ENCODE results near the gene SACM1L.
A peak's percentile ranks its signal among the peaks of the same experiment; 100 is the strongest.

Gene SACM1L

DNA sequence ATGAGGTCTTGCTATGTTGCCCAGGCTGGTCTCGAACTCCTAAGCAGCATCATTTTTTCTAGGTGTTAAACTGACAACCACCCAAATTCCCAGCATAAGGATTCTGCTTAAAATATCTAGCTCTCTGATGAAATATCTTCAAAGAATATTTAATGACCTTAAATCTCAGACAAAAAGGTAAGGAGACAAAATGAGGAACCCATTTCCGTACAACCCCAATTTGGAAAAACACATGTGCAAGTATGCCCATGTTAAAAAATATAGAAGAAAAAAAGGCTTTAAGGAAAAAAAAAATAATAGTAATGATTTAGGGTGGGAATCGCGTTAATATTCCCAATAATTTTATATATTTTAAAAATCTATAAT, 1.4 kb upstream of the SACM1L start:
- H3K36me3 ChIP-seq (ENCODE audit: control insufficient read depth, insufficient read depth, low read length), result no peaks in the 10 kb centered on the region
- no peak overlapping the region for H3K9ac ChIP-seq
- no peaks in the 10 kb centered on the region for H3K27me3 ChIP-seq (ENCODE audit: control insufficient read depth, insufficient read depth, low read length)
- H3K9me3 ChIP-seq (ENCODE audit: control insufficient read depth, low read length), result no peaks in the 10 kb centered on the region
- H3K27ac ChIP-seq, result no peak overlapping the region
- H3K79me2 ChIP-seq, result peaks cover 22% of the 10 kb centered on the region
- H3K4me1 ChIP-seq, result peaks cover 5% of the 10 kb centered on the region
- TF ChIP-seq, protein P1, sequence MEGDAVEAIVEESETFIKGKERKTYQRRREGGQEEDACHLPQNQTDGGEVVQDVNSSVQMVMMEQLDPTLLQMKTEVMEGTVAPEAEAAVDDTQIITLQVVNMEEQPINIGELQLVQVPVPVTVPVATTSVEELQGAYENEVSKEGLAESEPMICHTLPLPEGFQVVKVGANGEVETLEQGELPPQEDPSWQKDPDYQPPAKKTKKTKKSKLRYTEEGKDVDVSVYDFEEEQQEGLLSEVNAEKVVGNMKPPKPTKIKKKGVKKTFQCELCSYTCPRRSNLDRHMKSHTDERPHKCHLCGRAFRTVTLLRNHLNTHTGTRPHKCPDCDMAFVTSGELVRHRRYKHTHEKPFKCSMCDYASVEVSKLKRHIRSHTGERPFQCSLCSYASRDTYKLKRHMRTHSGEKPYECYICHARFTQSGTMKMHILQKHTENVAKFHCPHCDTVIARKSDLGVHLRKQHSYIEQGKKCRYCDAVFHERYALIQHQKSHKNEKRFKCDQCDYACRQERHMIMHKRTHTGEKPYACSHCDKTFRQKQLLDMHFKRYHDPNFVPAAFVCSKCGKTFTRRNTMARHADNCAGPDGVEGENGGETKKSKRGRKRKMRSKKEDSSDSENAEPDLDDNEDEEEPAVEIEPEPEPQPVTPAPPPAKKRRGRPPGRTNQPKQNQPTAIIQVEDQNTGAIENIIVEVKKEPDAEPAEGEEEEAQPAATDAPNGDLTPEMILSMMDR (IDR thresholded peaks at IDR 0.05), result no peak
- no peak overlapping the region for H2AFZ ChIP-seq
- H3K4me2 ChIP-seq (ENCODE audit: low read length), result no peak overlapping the region
- H3K4me3 ChIP-seq (ENCODE audit: low read depth, low read length), result no peak overlapping the region

DNA sequence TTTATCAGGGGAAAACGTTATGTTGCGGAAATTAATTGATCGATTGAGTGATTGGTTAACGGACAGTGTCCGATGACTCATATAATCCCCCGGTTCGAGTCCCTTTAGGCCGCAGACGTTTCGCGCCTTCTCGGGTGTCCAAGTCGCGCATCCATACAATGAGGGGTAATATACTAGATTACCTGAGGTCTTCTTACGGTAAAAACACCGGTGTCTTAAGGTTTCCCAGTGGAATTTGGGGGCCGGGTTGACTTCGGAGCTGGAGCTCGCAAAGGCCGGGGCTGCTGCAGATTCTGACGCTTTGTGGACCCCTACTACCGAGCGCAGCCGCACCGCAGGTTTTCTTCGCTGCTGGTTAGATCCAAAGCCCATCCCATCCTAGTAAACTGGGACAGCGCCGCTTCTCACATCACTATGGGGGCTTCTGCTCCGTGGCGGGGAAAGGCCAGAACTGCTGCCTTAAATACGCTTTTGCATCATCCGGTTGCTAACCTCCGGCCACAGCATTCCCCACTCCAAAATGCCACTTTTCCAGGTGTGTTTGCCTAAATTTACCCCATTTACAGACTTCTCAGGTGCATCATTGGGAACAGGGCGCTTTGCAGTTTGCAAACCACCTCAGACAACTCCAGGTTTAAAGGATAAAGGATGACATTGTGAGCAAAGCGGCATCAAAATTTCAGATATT, 858 bp upstream of the SACM1L start:
- Histone ChIP-seq H3K79me2 (peaks cover 27% of the 10 kb centered on the region), H3K4me1 (peaks cover 5% of the 10 kb centered on the region), H3K36me3 (ENCODE audit: control insufficient read depth, insufficient read depth, low read length) (no peaks in the 10 kb centered on the region), H3K4me3 (ENCODE audit: low read depth, low read length) (peak overlapping the region; percentile 74), H3K9me3 (ENCODE audit: control insufficient read depth, low read length) (no peaks in the 10 kb centered on the region), H3K4me2 (ENCODE audit: low read length) (peak overlapping the region; percentile 68), H3K27me3 (ENCODE audit: control insufficient read depth, insufficient read depth, low read length) (no peaks in the 10 kb centered on the region), H3K9ac (no peak overlapping the region), H3K27ac (peak overlapping the region; percentile 91), H2AFZ (peak overlapping the region; percentile 89)
- TF ChIP-seq, protein P1 (IDR thresholded peaks at IDR 0.05), result no peak

DNA sequence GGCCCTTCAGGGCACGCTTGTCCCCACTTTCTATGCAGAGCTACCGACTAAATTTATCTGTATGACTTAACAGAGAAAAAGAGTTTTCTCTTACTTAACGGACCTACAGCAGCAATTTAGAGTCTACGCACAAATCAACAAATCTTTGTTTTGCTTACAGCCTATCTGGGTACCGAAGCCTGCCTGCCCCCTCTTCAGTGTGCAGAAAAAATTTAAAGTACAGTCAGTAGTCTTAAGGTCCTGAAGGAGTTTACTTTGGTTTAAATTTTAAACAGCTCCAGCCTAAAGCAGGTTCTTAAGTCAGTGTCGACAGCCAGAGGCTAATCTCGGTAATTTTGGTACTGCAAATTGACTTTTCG, 570 bp downstream of the SACM1L start:
- Histone ChIP-seq H3K27ac (peak overlapping the region; percentile 91), H3K4me1 (peaks cover 14% of the 10 kb centered on the region), H3K9me3 (ENCODE audit: control insufficient read depth, low read length) (no peaks in the 10 kb centered on the region), H3K4me2 (ENCODE audit: low read length) (peak overlapping the region; percentile 66), H3K4me3 (ENCODE audit: low read depth, low read length) (peak overlapping the region; percentile 74), H3K79me2 (peaks cover 42% of the 10 kb centered on the region), H3K27me3 (ENCODE audit: control insufficient read depth, insufficient read depth, low read length) (no peaks in the 10 kb centered on the region), H2AFZ (peak overlapping the region; percentile 89), H3K9ac (peak overlapping the region; percentile 87), H3K36me3 (ENCODE audit: control insufficient read depth, insufficient read depth, low read length) (no peaks in the 10 kb centered on the region)
- TF ChIP-seq, protein P1 (IDR thresholded peaks at IDR 0.05), result no peak

DNA sequence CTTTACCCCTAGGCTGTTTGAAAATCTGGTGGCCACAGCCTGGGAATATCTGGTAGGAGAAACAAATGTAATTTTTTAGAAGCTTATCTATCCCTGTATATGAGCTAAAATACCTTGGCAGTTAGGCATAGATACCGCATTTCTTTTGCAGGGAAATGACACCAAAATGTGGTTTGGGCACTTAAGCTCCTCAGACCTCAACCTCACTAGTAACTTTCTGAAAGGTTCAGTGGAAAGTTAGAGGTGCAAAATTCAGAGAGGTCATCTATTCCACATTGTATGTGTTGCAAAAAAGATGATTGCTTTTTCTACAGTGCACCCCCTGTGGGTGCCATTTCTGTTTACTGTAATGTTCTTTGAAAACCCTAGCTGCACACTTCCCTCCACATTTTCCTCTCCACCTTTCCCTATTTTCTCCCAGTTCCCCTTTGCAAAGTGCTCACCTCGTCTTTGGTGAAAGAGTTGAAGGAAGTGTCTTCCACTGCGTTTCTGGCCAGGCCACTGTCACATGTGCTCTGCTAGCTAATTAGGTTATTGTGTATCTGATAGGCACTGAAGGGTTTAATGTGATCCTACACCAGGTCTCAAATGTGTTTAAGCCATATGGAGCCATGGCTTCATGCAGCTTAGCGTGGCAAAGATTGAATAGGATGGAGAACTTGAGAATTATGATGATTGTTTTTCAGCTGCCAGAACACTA, 1.3 kb downstream of the SACM1L start:
- Histone ChIP-seq H3K27me3 (ENCODE audit: control insufficient read depth, insufficient read depth, low read length) (no peaks in the 10 kb centered on the region), H3K4me1 (peaks cover 14% of the 10 kb centered on the region), H3K9me3 (ENCODE audit: control insufficient read depth, low read length) (no peaks in the 10 kb centered on the region), H3K9ac (no peak overlapping the region), H2AFZ (no peak overlapping the region), H3K27ac (peak overlapping the region; percentile 91), H3K79me2 (peaks cover 49% of the 10 kb centered on the region), H3K4me3 (ENCODE audit: low read depth, low read length) (peak overlapping the region; percentile 74), H3K36me3 (ENCODE audit: control insufficient read depth, insufficient read depth, low read length) (no peaks in the 10 kb centered on the region), H3K4me2 (ENCODE audit: low read length) (peak overlapping the region; percentile 66)
- TF ChIP-seq, protein P1 (IDR thresholded peaks at IDR 0.05), result no peak
